ENCODE data around the gene ZNF423. TPM values are rescaled to one million over a fixed set of nuclear protein-coding genes. Genes with fewer than 3 reads are reported as not detected.

ZNF423 gene
- total RNA-seq, 1 donor from 2014 or later, result 22.5 TPM

DNA sequence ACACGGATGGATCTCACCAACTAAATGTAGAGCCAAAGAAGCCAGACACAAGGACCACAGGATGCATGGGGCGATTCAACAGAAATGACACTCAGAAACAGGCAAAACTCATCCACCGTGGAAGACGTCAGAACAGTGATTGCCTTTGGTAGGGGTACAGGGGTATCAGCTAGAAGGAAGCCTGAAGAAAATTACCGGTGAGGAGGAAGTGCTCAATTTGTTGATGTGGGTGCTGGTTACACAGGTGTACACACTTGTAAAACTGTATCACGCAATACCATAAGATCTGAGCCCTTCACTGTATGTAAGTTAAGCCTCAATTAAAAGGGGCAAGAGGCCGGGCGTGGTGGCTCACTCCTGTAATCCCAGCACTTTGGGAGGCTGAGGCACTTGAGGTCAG lies 256.2 kb downstream of the ZNF423 start:
- no peak for DNase-seq

- DNase-seq, result no peak
Measured at GRCh38 chr16:49599281-49599680, 256.6 kb downstream of the ZNF423 start.

DNA sequence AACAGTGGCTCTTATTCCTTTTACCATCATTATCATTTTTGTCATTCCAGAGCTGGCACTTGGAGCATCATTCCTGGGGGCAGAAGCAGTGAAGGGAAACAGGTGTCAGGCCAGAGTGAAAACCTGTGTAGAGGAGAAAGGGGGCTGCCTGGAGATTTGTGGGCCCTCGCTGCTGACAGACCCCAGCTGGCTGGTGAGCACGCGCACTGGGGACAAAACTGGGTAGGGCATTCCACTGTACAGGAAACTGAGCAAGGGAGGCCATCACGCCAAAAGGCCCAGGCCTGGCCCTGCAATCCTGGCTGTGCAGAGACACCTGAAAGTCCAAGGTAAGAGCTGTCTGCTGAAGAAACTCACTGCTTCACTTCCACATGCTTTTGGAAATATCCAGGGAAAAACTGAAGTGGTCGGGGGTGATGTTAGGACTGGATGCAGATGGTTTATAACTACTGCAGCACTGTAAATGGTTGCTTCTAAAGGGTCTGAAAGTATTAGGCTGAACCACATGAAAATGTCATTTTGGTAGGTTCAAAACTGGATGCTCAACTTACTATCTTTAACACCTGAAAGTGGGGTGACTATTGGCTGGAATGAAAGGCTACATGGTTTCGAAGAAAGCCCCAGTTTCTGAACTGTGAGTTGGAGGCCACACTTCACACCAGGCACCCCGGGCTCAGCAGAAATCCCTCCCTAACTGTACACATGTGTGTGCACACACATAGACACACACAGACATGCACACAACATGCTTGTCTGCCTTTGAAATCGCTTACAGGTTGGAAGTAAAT lies 257.3 kb downstream of the ZNF423 start:
- no peak for DNase-seq

- no peak for DNase-seq
Measured at GRCh38 chr16:49597796-49598195, 258.1 kb downstream of the ZNF423 start.

GRCh38 chr16:49596648-49597291 lies 259.1 kb downstream of the ZNF423 start:
- DNase-seq, result peak; percentile 93

DNA sequence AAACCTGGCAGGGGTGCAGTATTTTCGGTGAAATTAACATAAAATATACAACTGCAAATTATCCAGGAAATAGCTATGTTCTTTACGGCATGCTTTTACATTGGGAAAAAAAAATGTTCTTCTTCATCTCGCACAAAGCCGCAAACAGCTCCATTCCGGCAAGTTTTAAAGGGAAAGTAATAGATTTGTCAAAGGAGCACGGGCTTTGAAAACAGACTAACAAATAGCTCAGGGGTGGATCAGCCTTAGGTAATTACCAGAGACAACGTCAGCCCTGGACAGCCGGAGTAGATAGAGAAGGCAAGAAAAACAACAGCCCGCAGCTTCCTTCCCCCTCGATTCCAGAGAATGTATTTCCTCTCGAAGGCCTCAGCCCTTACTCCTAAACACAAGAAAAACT lies 259.8 kb downstream of the ZNF423 start:
- DNase-seq, result peak; percentile 67

GRCh38 chr16:49594685-49595498 lies 261.0 kb downstream of the ZNF423 start:
- no peak for DNase-seq

DNA sequence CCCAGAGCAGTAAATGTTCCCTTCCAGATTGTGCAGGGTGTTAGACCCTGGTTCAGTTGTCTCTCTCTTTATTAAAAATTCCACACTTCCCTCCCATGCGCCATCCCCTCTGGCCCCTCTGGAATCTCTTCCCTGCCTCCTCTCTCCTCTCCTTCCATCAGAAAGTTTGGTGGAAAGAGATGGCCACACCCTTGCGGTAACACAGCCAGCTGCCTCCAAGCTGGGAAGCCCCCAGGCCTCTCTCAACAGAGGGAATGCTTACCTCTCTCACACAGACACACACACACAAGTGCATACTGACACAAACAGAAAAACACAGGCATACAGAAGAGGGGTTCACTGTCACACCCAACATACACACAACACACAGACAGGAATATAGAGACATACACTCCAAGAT lies 261.8 kb downstream of the ZNF423 start:
- peak; percentile 61 for DNase-seq

- DNase-seq, result no peak
Measured at GRCh38 chr16:49593424-49594040, 262.4 kb downstream of the ZNF423 start.

DNA sequence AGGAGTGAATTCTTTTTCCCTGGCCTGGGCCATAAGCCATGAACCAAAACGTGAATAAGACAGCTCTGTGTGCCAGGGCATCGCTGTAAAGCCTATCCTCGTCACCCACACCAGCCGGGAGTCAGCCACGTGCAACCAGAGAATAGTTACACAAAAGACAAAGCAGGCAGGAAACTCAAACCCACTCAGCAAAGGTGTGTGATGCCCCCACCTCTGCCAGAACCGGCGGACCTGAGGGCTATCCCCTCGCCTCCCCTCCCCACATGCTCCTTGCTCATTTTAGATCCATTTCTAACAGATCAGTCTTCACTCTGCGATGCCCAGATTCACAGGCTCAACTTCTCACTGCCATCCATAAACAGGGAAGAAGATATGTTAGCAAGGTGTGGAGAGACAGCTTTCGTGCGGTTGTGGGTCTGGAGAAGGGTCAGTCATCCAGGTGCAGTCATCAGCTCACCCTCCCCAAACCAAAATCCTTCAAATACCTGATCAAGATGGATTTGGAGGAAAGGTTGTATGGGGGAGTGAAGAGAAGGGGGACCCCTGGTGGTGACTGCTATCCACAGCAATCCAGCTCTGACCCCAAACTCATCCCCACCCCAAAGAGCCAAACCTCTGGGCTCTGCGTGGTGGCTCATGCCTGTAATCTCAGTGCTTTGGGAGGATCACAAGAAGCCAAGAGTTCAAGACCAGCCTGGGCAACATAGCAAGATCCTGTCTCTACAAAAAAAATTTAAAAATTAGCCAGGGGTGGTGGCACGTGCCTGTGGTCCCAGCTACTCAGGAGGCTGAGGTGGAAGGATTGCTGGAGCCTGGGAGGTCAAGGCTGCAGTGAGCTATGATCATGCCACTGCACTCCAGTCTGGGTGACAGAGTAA lies 263.1 kb downstream of the ZNF423 start:
- DNase-seq, result peak; percentile 74

- DNase-seq, result no peak
Measured at GRCh38 chr16:49590166-49590871, 265.6 kb downstream of the ZNF423 start.

GRCh38 chr16:49589544-49590031 lies 266.3 kb downstream of the ZNF423 start:
- peak; percentile 39 for DNase-seq

DNA sequence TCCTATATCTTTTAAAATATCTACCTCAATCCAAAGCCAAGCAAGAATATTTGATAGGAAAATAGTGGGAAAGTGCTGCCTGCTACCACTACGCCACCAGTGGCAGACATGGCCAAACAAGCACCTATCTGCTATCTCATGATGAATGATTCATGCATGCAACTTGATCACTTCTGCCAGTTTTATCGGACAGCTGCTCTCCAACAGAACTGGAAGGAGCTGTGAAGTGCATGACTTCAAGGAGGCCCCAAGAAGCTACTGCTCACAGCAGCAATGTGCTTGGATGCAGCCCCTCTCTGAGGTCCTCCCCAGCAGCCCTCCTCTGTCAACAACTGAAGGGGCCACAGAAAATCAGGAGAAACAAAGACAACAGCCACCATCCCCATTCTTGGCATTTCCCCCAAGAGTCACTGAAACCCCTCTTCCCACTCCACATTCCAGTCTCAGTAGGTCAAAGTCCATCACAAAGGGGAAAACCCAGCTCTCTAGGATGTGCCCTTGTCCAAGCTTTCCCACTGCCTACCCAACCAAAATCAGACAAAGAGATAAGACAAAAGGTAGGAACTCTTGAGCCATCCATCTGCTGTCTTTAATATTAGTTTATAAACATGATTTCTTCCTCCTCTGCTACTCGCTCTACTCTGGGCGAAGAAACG lies 267.1 kb downstream of the ZNF423 start:
- DNase-seq, result peak; percentile 74

DNA sequence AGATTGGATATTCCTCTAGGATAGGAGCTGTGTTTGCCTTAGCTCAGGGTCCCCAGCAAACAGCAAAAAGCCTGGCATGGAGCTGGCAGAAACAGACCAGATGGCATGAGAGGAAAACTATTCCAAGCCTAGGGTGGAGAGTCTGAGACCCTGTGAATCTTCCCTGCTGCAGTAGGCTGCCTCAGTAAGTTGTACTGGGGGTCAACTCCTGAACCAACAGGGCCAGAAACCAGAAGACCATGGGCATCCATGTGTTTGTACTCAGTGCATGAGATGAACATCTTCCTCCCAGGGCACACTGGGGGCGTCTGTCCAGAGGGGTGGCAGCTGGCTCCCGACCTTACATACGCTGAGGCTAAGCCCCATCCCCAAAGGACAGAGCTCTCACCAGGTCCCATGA lies 267.9 kb downstream of the ZNF423 start:
- DNase-seq, result no peak

GRCh38 chr16:49587511-49587910 lies 268.4 kb downstream of the ZNF423 start:
- DNase-seq, result no peak

DNA sequence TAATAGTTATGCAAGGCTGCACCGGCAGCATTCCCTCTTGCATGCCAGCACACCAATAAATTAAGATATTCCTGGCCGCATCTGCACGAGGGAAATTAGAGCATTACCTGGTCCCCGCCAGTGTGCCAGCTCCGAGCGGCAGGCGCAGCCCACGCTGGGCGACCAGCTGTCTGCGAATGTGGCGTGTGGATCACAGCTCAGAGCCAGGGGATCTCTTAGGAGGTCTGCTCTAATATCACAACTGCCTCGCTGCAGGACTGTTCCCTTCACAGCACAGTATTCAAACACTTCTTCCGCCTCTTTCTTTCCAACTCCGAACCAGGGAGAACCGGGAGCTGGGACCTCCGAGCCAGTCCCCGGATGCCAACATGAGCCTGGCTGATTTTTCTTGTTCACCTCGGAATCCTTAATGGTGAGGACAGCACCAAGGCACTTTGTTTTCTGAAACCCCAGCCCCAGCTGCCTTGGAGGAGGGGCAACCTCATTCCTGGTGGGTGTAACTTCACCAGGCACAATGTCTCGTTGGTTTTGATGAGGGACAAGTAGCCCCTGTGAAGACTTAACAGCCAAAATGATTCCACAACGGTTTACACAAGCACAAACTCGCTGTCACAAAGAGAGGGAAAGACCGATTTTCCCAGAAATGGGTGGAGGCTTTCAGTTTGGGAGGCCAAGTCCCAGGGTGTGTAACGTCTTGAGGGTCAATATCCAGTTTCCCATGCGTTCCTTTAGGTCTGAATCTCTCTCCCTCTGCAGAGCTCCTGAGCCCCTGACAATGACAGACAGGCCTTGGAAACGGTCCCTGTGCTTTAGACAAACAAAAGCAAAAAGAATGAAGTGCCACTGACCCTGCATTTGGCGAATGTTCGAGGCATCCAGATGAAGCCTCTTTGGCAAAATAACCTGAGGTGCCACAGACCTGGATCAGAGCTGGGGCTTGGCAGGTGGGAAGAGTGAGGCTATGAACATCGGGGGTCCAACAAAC lies 269.2 kb downstream of the ZNF423 start:
- DNase-seq, result peak; percentile 71

GRCh38 chr16:49585143-49585832 lies 270.6 kb downstream of the ZNF423 start:
- no peak for DNase-seq

DNA sequence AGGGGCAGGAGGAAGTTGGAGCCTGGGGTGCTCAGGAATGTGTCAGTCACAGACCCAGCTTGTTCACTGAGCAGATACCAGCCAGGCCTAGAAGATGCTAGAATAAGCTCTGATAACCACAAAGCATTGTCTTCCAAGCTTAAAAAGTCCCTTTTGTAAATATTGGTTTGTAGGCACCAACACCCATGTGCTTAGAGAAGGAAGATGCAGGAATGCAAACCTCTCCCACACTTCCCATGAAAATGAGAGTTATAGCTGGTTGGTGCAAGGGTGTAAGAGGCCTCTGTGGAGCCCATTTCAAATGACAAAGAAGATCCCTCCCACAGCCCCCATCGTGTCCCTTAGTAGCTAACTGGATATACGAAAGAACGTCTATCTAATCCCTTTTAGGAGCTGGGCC lies 272.0 kb downstream of the ZNF423 start:
- no peak for DNase-seq

Measured in tongue (tissue), 2 donors.